ENCODE results near the gene TFDP1.

The TFDP1 gene

GRCh38 chr13:113555141-113555540 is 29.4 kb upstream of the TFDP1 start:
- peak; percentile 40 for DNase-seq (ENCODE audit: low spot score)
- no peak overlapping the region for H3K4me3 ChIP-seq
- no peak overlapping the region for H3K27ac ChIP-seq
- no peak for TF ChIP-seq CTCF (IDR thresholded peaks at IDR 0.05)

- no peak for TF ChIP-seq CTCF (IDR thresholded peaks at IDR 0.05)
- DNase-seq (ENCODE audit: low spot score), result peak; percentile 43
- H3K4me3 ChIP-seq, result no peak overlapping the region
- no peak overlapping the region for H3K27ac ChIP-seq
Observed at GRCh38 chr13:113557013-113557412, 27.5 kb upstream of the TFDP1 start.

GRCh38 chr13:113558461-113558860 is 26.1 kb upstream of the TFDP1 start:
- TF ChIP-seq CTCF (IDR thresholded peaks at IDR 0.05), result no peak
- Histone ChIP-seq H3K4me3 (no peak overlapping the region), H3K27ac (no peak overlapping the region)
- peak; percentile 29 for DNase-seq (ENCODE audit: low spot score)

GRCh38 chr13:113559061-113559460 is 25.5 kb upstream of the TFDP1 start:
- H3K4me3 ChIP-seq, result no peak overlapping the region
- H3K27ac ChIP-seq, result no peak overlapping the region
- no peak for TF ChIP-seq CTCF (IDR thresholded peaks at IDR 0.05)
- peak; percentile 47 for DNase-seq (ENCODE audit: low spot score)

- no peak overlapping the region for H3K27ac ChIP-seq
- H3K4me3 ChIP-seq, result no peak overlapping the region
- no peak for TF ChIP-seq CTCF (IDR thresholded peaks at IDR 0.05)
- DNase-seq (ENCODE audit: low spot score), result peak; percentile 36
Observed at GRCh38 chr13:113559901-113560644, 24.5 kb upstream of the TFDP1 start.

GRCh38 chr13:113560645-113561416 is 23.7 kb upstream of the TFDP1 start:
- H3K4me3 ChIP-seq, result no peak overlapping the region
- TF ChIP-seq CTCF (IDR thresholded peaks at IDR 0.05), result no peak
- DNase-seq (ENCODE audit: low spot score), result peak; percentile 62
- no peak overlapping the region for H3K27ac ChIP-seq
